Skeletal muscle tissue (tissue), 4 donors: Measurements from ENCODE around the gene TLR6. TPM values are rescaled to one million over a fixed set of nuclear protein-coding genes. Genes with fewer than 3 reads are reported as not detected.

ENCODE experiments used
- H3K27ac ChIP-seq: one replicate; pipeline ENCODE4 v1.7.0; 2013; ENCODE audit warnings: mild to moderate bottlenecking, low read depth, low read length, inconsistent platforms
- H3K27me3 ChIP-seq, 3 donors: one replicate each; pipeline ENCODE4 v1.7.0; 2013; ENCODE audit warnings: low read length in 3 of 3; ENCODE audit not compliant: control insufficient read depth in 3 of 3, insufficient read depth in 3 of 3
- H3K36me3 ChIP-seq, 3 donors: one replicate each; pipeline ENCODE4 v1.7.0; 2013; ENCODE audit warnings: low read length in 3 of 3; ENCODE audit not compliant: control insufficient read depth in 3 of 3, insufficient read depth in 3 of 3
- H3K4me1 ChIP-seq, 3 donors: one replicate each; pipeline ENCODE4 v1.7.0; 2013; ENCODE audit warnings: low read length in 3 of 3, mild to moderate bottlenecking in 3 of 3; ENCODE audit not compliant: control insufficient read depth in 3 of 3, insufficient read depth in 3 of 3
- H3K4me3 ChIP-seq, 3 donors: one replicate each; pipeline ENCODE4 v1.7.0; 2013; ENCODE audit warnings: low read length in 3 of 3
- H3K9ac ChIP-seq, 3 donors: one replicate each; pipeline ENCODE4 v1.7.0; 2013; ENCODE audit warnings: low read length in 3 of 3, mild to moderate bottlenecking in 3 of 3, moderate library complexity in 2 of 3, low read depth in 1 of 3
- H3K9me3 ChIP-seq, 3 donors: one replicate each; pipeline ENCODE4 v1.7.0; 2013; ENCODE audit warnings: low read length in 3 of 3; ENCODE audit not compliant: control insufficient read depth in 3 of 3
- total RNA-seq: library from RNA; depleted of rRNA; stranded (reverse); fragments of >200 nt; gene quantifications from one replicate; pipeline ENCODE4 v1.2.3, GENCODE V29; 2014
- donor health status: Osteomylitis.

TLR6 gene
- total RNA-seq, 1 donor from 2014 or later: 1.0 TPM

DNA sequence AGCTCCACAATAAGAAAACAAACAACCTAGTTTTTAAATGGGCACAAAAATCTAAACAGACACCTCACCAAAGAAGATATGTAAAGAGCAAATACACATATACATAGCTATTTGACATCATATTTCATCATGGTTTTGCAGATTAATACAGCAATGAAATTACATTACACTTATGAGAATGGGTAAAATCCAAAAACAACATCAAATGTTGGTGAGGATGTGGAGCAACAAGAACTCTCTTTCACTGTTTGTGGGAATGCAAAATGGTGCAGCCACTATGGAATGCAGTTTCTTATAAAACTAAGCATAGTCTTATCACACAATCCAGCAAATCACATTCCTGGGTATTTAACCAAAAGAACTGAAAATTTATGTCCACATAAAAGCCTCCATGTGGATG is 25.0 kb downstream of the TLR6 start:
- H3K27ac ChIP-seq: no peak overlapping the region
- no peaks in the 10 kb centered on the region for H3K27me3 ChIP-seq
- no peak overlapping the region for H3K9ac ChIP-seq
- no peaks in the 10 kb centered on the region for H3K36me3 ChIP-seq
- no peaks in the 10 kb centered on the region for H3K4me1 ChIP-seq
- peaks cover 0 to 3% (median 0%) of the 10 kb centered on the region in 3 donors for H3K9me3 ChIP-seq
- no peak overlapping the region for H3K4me3 ChIP-seq

DNA sequence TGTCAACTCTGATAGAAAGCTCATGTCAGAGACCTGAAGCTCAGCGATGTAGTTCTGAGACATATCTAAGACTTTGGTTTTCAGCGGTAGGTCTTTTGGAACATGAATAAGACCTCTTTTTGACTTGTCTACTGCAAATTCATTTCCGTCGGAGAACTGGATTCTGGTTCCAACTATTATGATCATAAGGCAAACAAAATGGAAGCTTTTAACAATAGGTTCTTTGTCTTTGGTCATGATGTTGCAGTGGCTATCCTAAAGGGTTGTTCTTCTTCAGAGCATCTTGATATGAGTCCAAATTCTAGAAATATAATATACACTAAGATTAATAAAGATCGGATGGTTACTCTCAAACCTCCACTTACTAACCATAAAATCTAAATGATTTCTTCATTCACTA is 27.4 kb downstream of the TLR6 start:
- H3K27ac ChIP-seq: no peak overlapping the region
- H3K9ac ChIP-seq: no peak overlapping the region
- no peaks in the 10 kb centered on the region for H3K27me3 ChIP-seq
- no peaks in the 10 kb centered on the region for H3K9me3 ChIP-seq
- no peaks in the 10 kb centered on the region for H3K36me3 ChIP-seq
- no peaks in the 10 kb centered on the region for H3K4me1 ChIP-seq
- H3K4me3 ChIP-seq: no peak overlapping the region

DNA sequence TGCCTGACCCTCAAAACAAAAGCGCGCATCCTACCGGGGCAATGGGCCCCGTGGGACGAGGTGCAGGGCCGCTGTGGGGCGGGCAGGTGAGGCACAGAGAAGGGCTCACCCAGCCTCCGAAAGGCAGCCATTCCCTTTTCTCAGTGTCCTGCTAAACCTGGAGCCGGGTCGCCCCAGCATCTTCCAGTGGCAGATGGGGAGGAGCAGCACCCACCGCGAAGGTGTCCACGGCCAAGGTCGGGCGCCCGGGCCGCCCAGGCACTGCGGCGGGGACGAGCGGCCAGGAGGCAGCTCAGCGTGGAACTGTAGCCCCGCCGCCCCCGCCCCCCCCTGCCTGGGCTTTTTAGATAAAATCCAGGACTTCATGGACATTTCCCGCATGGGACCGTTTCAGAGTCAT is 32.9 kb downstream of the TLR6 start:
- H3K27ac ChIP-seq: no peak overlapping the region
- no peaks in the 10 kb centered on the region for H3K4me1 ChIP-seq
- H3K4me3 ChIP-seq: no peak overlapping the region
- peaks cover 0 to 3% (median 0%) of the 10 kb centered on the region in 3 donors for H3K9me3 ChIP-seq
- no peaks in the 10 kb centered on the region for H3K36me3 ChIP-seq
- H3K9ac ChIP-seq: no peak overlapping the region
- H3K27me3 ChIP-seq: no peaks in the 10 kb centered on the region

DNA sequence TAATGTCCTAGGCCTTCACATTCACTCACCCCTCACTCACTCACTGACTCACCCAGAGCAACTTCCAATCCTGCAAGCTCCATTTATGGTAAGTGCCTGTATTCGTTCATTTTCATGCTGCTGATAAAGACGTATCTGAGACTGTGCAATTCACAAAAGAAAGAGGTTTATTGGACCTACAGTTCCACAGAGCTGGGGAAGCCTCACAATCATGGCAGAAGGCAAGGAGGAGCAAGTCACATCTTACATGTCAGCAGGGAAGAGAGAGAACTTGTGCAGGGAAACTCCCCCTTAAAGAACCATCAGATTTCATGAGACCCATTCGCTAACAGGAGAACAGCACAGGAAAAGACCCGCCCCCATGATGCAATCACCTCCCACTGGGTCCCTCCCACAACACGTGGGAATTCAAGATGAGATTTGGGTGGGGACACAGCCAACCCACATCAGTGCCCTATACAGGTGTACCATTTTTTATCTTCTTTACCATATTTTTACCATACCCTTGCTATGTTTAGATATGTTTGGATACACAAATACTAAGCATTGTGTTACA is 33.8 kb downstream of the TLR6 start:
- Histone ChIP-seq H3K9me3 (peaks cover 0 to 3% (median 0%) of the 10 kb centered on the region in 3 donors), H3K36me3 (no peaks in the 10 kb centered on the region), H3K27me3 (no peaks in the 10 kb centered on the region), H3K4me3 (no peak overlapping the region), H3K4me1 (no peaks in the 10 kb centered on the region), H3K9ac (no peak overlapping the region), H3K27ac (no peak overlapping the region)

DNA sequence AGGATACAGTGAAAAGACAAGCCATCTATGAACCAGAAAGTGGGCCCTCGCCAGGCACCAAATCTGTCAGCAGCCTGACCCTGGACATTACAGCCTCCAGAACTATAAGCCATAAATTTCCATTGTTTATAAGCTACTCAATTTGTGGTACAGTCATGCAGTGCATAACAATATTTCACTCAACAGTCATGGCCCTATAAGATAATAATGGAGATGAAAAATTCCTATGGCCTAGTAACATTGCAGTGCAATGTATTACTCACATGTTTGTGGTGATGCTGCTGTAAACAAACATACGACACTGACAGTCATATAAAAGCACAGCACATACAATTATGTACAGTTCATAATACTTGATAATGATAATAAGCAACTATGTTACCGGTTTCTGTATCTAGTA is 34.9 kb downstream of the TLR6 start:
- H3K27me3 ChIP-seq: no peaks in the 10 kb centered on the region
- H3K27ac ChIP-seq: no peak overlapping the region
- peaks cover 0 to 3% (median 0%) of the 10 kb centered on the region in 3 donors for H3K9me3 ChIP-seq
- H3K4me1 ChIP-seq: no peaks in the 10 kb centered on the region
- no peaks in the 10 kb centered on the region for H3K36me3 ChIP-seq
- no peak overlapping the region for H3K9ac ChIP-seq
- no peak overlapping the region for H3K4me3 ChIP-seq

DNA sequence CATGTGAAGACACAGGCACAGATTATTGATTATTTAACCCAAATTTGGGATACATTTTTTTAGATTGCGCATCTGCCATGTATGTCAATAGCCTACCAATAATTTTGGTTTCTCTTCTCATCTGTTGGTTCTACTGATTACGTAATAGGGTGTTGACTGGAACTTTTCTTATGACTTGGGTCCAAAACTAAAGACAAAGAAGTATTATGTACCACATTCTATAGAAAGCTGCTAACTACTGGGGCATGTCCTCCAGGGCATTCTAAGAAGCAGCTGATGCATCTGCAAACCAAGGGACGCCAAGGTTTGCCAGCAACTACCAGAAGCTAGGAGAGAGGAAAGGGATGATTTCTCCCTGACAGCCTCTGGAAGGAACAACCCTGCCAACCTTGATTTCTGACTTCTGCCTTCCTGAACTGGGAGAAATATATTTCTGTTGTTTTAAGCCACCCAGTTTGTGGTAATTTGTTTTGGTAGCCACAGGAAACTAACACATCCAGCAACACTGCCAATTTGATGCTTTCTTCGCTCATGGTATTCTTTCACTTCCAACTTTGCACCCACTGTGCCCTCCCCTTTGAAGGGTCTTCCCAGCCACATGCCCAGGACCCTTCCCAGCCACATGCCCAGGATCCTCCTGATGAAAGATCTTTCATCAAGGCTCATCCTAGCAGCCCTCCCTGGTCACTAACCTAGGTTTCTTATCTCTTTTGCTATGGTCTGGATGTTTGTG is 36.1 kb downstream of the TLR6 start:
- Histone ChIP-seq H3K4me3 (no peak overlapping the region), H3K36me3 (no peaks in the 10 kb centered on the region), H3K27me3 (no peaks in the 10 kb centered on the region), H3K27ac (no peak overlapping the region), H3K9ac (no peak overlapping the region), H3K4me1 (no peaks in the 10 kb centered on the region), H3K9me3 (peaks cover 0 to 3% (median 0%) of the 10 kb centered on the region in 3 donors)

DNA sequence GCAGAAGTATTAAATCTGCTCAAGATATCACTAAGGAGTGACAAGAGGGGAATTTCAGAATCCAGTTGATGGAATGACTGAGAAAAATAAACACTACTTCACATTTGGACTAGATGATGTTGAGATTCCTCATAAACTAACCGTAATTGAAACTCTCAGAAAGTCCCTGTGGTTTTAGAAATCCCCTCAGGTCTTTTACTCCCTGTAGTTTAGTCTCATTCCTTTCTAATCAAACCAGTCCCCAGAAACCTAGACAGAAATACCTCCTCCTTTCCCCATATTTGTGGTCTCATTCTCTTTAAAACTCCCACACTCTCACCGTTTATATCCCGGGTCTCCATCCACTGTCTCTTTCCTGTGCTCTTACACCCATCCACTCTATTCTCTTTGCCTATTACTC is 37.0 kb downstream of the TLR6 start:
- Histone ChIP-seq H3K36me3 (no peaks in the 10 kb centered on the region), H3K27ac (no peak overlapping the region), H3K4me3 (no peak overlapping the region), H3K9ac (no peak overlapping the region), H3K9me3 (peaks cover 0 to 3% (median 0%) of the 10 kb centered on the region in 3 donors), H3K4me1 (no peaks in the 10 kb centered on the region), H3K27me3 (no peaks in the 10 kb centered on the region)

DNA sequence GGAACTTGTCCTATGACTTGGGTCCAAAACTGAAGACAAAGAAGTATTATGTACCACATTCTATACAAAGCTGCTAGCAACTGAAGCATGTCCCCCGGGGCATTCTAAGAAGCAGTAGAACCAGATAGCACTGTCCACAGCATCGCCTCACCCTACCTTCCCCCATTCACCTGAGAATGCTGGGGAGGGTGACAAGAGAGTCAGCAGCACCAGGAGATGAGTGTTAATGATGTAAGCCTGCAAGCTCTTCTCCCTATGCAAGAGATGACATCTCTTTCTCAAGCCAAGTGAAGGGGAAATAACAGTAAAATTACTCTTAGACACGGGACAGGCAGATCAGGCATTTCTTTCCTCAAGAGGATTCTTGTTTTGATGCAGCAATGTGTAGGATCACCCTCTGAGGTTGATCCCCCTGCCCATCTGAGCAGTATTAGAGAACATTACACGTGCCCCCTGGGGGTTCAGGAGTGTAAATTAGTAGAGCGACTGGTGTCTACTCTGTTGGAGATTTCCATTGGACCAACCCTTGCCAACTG is 38.1 kb downstream of the TLR6 start:
- no peaks in the 10 kb centered on the region for H3K4me1 ChIP-seq
- no peaks in the 10 kb centered on the region for H3K27me3 ChIP-seq
- peaks cover 0 to 3% (median 0%) of the 10 kb centered on the region in 3 donors for H3K9me3 ChIP-seq
- no peaks in the 10 kb centered on the region for H3K36me3 ChIP-seq
- H3K9ac ChIP-seq: no peak overlapping the region
- H3K27ac ChIP-seq: no peak overlapping the region
- no peak overlapping the region for H3K4me3 ChIP-seq

DNA sequence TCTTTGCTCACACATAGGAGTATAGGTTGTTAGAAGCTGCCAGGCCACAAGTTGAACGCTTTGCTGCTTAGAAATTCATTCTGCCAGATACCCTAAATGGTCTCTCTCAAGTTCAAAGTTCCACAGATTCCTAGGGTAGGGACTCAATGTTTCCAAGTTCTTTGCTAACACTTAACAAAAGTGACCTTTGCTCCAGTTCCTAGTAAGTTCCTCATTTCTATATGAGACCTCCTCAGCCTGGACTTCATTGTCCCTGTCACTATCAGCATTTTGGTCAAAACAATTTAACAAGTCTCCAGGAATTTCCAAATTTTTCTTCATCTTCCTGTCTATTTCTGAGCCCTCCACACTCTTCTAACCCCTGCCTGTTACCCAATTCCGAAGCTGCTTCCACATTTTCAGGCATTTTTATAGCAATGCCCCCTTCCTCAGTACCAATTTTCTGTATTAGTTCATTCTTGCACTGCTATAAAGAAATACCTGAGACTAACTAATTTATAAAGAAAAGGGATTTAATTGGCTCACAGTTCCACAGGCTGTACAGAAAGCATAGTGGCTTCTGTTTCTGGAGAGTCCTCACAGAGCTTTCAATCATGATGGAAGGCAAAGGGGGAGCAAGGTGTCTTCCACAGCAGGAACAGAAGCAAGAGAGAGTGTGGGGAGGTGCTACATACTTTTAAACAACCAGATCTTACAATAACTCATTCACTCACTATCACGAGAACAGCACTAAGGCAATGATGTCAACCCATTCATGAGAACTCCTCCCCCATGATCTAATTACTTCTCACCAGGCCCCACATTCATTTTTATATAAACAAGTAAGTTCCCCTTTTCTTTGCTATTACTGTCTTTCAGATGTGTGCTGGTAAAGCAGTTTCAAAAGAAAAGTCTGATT is 40.5 kb downstream of the TLR6 start:
- no peaks in the 10 kb centered on the region for H3K9me3 ChIP-seq
- no peaks in the 10 kb centered on the region for H3K27me3 ChIP-seq
- H3K9ac ChIP-seq: no peak overlapping the region
- no peaks in the 10 kb centered on the region for H3K36me3 ChIP-seq
- H3K27ac ChIP-seq: peak overlapping the region; percentile 48
- no peak overlapping the region for H3K4me3 ChIP-seq
- H3K4me1 ChIP-seq: no peaks in the 10 kb centered on the region

DNA sequence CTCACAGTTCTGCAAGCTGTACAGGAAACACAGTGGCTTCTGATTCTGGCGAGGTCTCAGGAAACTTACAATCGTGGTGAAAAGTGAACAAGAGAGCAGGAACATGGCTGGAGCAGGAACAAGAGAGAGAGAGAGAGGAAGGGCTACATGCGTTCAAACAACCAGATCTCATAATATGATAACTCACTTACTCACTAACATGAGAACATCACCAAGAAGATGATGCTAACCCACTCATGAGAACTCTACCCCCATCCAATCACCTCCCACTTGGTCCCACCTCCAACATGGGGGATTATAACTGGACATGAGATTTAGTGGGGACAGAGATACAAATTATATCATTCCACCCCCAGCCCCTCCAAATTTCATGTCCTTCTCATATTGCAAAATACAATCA is 42.2 kb downstream of the TLR6 start:
- H3K36me3 ChIP-seq: no peaks in the 10 kb centered on the region
- no peaks in the 10 kb centered on the region for H3K4me1 ChIP-seq
- no peaks in the 10 kb centered on the region for H3K27me3 ChIP-seq
- no peaks in the 10 kb centered on the region for H3K9me3 ChIP-seq
- no peak overlapping the region for H3K4me3 ChIP-seq
- no peak overlapping the region for H3K27ac ChIP-seq
- H3K9ac ChIP-seq: no peak overlapping the region
